H1 (cell line): Measurements from ENCODE around the gene BTD.
"Not testable (repeated sequence)": the region's sequence is repeated elsewhere in the genome, so short reads cannot be mapped to it uniquely, and the experiment has no call there.

ENCODE experiments used
- CBX5 ChIP-seq: fragments of 300-800, 300-1000 bp; sonication (generic); IDR thresholded peaks from 2 replicates; pipeline ENCODE4 v1.7.1; 2016; ENCODE audit warnings: antibody characterized with exemption, low read length, low read depth
- CEBPB ChIP-seq: IDR thresholded peaks from 2 replicates; pipeline ENCODE4 v1.6.1; 2012; ENCODE audit warnings: low read depth, low read length
- CREB1 ChIP-seq: IDR thresholded peaks from 2 replicates; pipeline ENCODE4 v1.6.1; 2012; ENCODE audit warnings: inconsistent platforms
- CTCF ChIP-seq, 3 experiments: IDR thresholded peaks; 1 replicate in 2 of 3; 2 replicates in 1 of 3; pipeline versions ENCODE4 v1.5.1 to v1.6.1; 2011; ENCODE audit warnings: low read length in 3 of 3, mild to moderate bottlenecking in 3 of 3, inconsistent platforms in 2 of 3, low read depth in 1 of 3, moderate library complexity in 1 of 3; ENCODE audit not compliant: insufficient read depth in 1 of 3; ENCODE audit errors: control extremely low read depth in 1 of 3
- EP300 ChIP-seq, 2 experiments: IDR thresholded peaks; 1 replicate in 1 of 2; 2 replicates in 1 of 2; pipeline ENCODE4 v1.6.1; 2011 to 2012; ENCODE audit warnings: low read depth in 2 of 2, low read length in 2 of 2, mild to moderate bottlenecking in 2 of 2, borderline replicate concordance in 1 of 2, inconsistent platforms in 1 of 2, moderate library complexity in 1 of 2
- GABPA ChIP-seq: IDR thresholded peaks from 2 replicates; pipeline ENCODE4 v1.6.1; 2011; ENCODE audit warnings: mild to moderate bottlenecking, low read length, moderate library complexity, borderline replicate concordance; ENCODE audit not compliant: insufficient read depth
- HDAC6 ChIP-seq: IDR thresholded peaks from one replicate; pipeline ENCODE4 v1.7.1; 2012; ENCODE audit warnings: low read depth, mild to moderate bottlenecking, inconsistent platforms, low read length, moderate library complexity
- MAX ChIP-seq: IDR thresholded peaks from 2 replicates; pipeline ENCODE4 v1.6.1; 2012; ENCODE audit warnings: inconsistent platforms
- POLR2A ChIP-seq, 2 experiments: IDR thresholded peaks; 1 replicate in 1 of 2; 2 replicates in 1 of 2; pipeline ENCODE4 v1.6.1; 2011; ENCODE audit warnings: low read depth in 2 of 2, low read length in 2 of 2, mild to moderate bottlenecking in 2 of 2; ENCODE audit errors: control extremely low read depth in 1 of 2
- POLR2AphosphoS5 ChIP-seq: IDR thresholded peaks from 2 replicates; pipeline ENCODE4 v1.6.1; 2011; ENCODE audit warnings: low read depth, low read length
- RNF2 ChIP-seq: fragments of 200-900, 300-1000 bp; sonication (generic); IDR thresholded peaks from 2 replicates; pipeline ENCODE4 v1.7.1; 2016; ENCODE audit warnings: borderline replicate concordance, low read depth, mild to moderate bottlenecking, antibody characterized with exemption, low read length; ENCODE audit not compliant: poor library complexity, severe bottlenecking; ENCODE audit errors: missing control alignments
- SP2 ChIP-seq: IDR thresholded peaks from 2 replicates; pipeline ENCODE4 v1.6.1; 2012; ENCODE audit warnings: mild to moderate bottlenecking, low read length, inconsistent platforms

- not testable (repeated sequence) for TF ChIP-seq CTCF (IDR thresholded peaks at IDR 0.05; ENCODE audit: control extremely low read depth in 1 of 3, insufficient read depth in 1 of 3, low read depth in 1 of 3, low read length in 3 of 3); HDAC6; GABPA; POLR2AphosphoS5; SP2; RNF2; CREB1; CEBPB; MAX; POLR2A (IDR thresholded peaks at IDR 0.05; ENCODE audit: control extremely low read depth in 1 of 2, low read depth in 2 of 2, low read length in 2 of 2); CBX5
- TF ChIP-seq EP300 (IDR thresholded peaks at IDR 0.05; ENCODE audit: borderline replicate concordance in 1 of 2, low read depth in 2 of 2, low read length in 2 of 2): peak in 1 of 2 experiments; percentile 38; a peak in 1 of 3 replicates
These were observed 18.3 kb downstream of the BTD start for GRCh38 chr3:15619659-15620464.
